ENCODE results near the gene RALGAPA2. TPM values are rescaled to one million over a fixed set of nuclear protein-coding genes. Genes with fewer than 3 reads are reported as not detected.
"Not testable (repeated sequence)": the region's sequence is repeated elsewhere in the genome, so short reads cannot be mapped to it uniquely, and the experiment has no call there.

RALGAPA2 gene
- total RNA-seq, 1 experiment from 2014 or later = 10.8 TPM

GRCh38 chr20:20543348-20543747 lies 169.1 kb downstream of the RALGAPA2 start:
- H3K9me2 ChIP-seq (ENCODE audit: insufficient read depth); H3K27me3 ChIP-seq (ENCODE audit: insufficient read depth, low read length); POLR2A ChIA-PET; H4K20me1 ChIP-seq (ENCODE audit: insufficient read depth); H3K4me2 ChIP-seq (ENCODE audit: low read length); H3K9ac ChIP-seq (ENCODE audit: low read length); BruUV-seq (replicated peaks); ATAC-seq; H3K27ac ChIP-seq (ENCODE audit: low read depth, low read length); H3K4me3 ChIP-seq (replicated peaks in 1 of 2; ENCODE audit: low read depth in 1 of 2, low read length in 2 of 2); H3K9me3 ChIP-seq (ENCODE audit: control insufficient read depth in 1 of 2, insufficient read depth in 1 of 2, low read depth in 1 of 2, low read length in 2 of 2); H3K36me3 ChIP-seq (ENCODE audit: control insufficient read depth in 1 of 2, insufficient read depth in 2 of 2, low read length in 2 of 2); CTCF ChIA-PET; DNase-seq (ENCODE audit: low read depth, low spot score); H2AFZ ChIP-seq (ENCODE audit: low read depth, low read length, poor library complexity, severe bottlenecking); H3K4me1 ChIP-seq (ENCODE audit: control insufficient read depth in 1 of 2, insufficient read depth in 2 of 2, low read length in 2 of 2); intact Hi-C loops (cut with micrococcal nuclease); RAD21 ChIA-PET (ENCODE audit: low non-redundant PET in 1 of 2, low total read pairs in 2 of 2, uncharacterized antibody in 2 of 2, unreplicated experiment in 2 of 2); H3K79me2 ChIP-seq (ENCODE audit: insufficient read depth, low read length): not testable (repeated sequence)

- TF ChIP-seq POLR2A (IDR thresholded peaks at IDR 0.05; ENCODE audit: borderline replicate concordance, extremely low read depth, insufficient read depth, insufficient read length) (no peak), ZBTB33 (IDR thresholded peaks at IDR 0.05; ENCODE audit: extremely low read depth, insufficient replicate concordance, low read length) (no peak), EGR1 (IDR thresholded peaks at IDR 0.05; ENCODE audit: low read depth) (no peak), YY1 (IDR thresholded peaks at IDR 0.05; ENCODE audit: extremely low read depth, insufficient replicate concordance, low read depth, low read length) (no peak), CBX3 (IDR thresholded peaks at IDR 0.05; ENCODE audit: low read depth) (no peak), JUND (IDR thresholded peaks at IDR 0.05) (no peak), ELF1 (IDR thresholded peaks at IDR 0.05; ENCODE audit: borderline replicate concordance, low read depth) (no peak)
- no peaks in the 10 kb centered on the region for H3K79me2 ChIP-seq (ENCODE audit: insufficient read depth, low read length)
- H4K20me1 ChIP-seq (ENCODE audit: insufficient read depth) = no peaks in the 10 kb centered on the region
- no peak overlapping the region for H3K9ac ChIP-seq (ENCODE audit: low read length)
- intact Hi-C loops (cut with micrococcal nuclease) = no loop called here
- no TSS peak for BruUV-seq (replicated peaks)
- ChIA-PET POLR2A (no interaction called here), CTCF (no interaction called here), RAD21 (ENCODE audit: low non-redundant PET in 1 of 2, low total read pairs in 2 of 2, uncharacterized antibody in 2 of 2, unreplicated experiment in 2 of 2) (no interaction called here)
- H3K4me3 ChIP-seq (replicated peaks in 1 of 2; ENCODE audit: low read depth in 1 of 2, low read length in 2 of 2) = no peak overlapping the region
- no peaks in the 10 kb centered on the region for H3K36me3 ChIP-seq (ENCODE audit: control insufficient read depth in 1 of 2, insufficient read depth in 2 of 2, low read length in 2 of 2)
- H3K9me3 ChIP-seq (ENCODE audit: control insufficient read depth in 1 of 2, insufficient read depth in 1 of 2, low read depth in 1 of 2, low read length in 2 of 2) = no peaks in the 10 kb centered on the region
- ATAC-seq = no peak
- no peak overlapping the region for H2AFZ ChIP-seq (ENCODE audit: low read depth, low read length, poor library complexity, severe bottlenecking)
- DNase-seq (ENCODE audit: low read depth, low spot score) = no peak
- H3K4me1 ChIP-seq (ENCODE audit: control insufficient read depth in 1 of 2, insufficient read depth in 2 of 2, low read length in 2 of 2) = no peaks in the 10 kb centered on the region
- no peak overlapping the region for H3K4me2 ChIP-seq (ENCODE audit: low read length)
- H3K27ac ChIP-seq (ENCODE audit: low read depth, low read length) = no peak overlapping the region
- H3K9me2 ChIP-seq (ENCODE audit: insufficient read depth) = no peaks in the 10 kb centered on the region
- no peaks in the 10 kb centered on the region for H3K27me3 ChIP-seq (ENCODE audit: insufficient read depth, low read length)
These were observed 176.1 kb downstream of the RALGAPA2 start for GRCh38 chr20:20536240-20536933.

All from HCT116 (cell line).